ENCODE measurements around the gene MOSPD2.

- TF ChIP-seq CTCF (conservative IDR thresholded peaks at IDR 0.05; ENCODE audit: low read depth, low read length) (no peak), EZH2phosphoT487 (IDR thresholded peaks at IDR 0.05; ENCODE audit: borderline replicate concordance, low read length) (no peak), EZH2 (IDR thresholded peaks at IDR 0.05; ENCODE audit: low read length, unreplicated experiment) (no peak)
Measured at GRCh38 chrX:14963447-14964236, 90.4 kb downstream of the MOSPD2 start.

Measured in PC-3 (cell line).